Right atrium auricular region (tissue), 2 donors: ENCODE results near the gene CDX4. TPM values are rescaled to one million over a fixed set of nuclear protein-coding genes. Genes with fewer than 3 reads are reported as not detected.

Experiments used
- DNase-seq: peaks from one replicate; pipeline ENCODE4 v3.0.0-alpha.2; 2019; ENCODE audit warnings: low spot score
- H3K27ac ChIP-seq, 2 donors: fragments of 200-600 bp; sonication (generic); 1 replicate in 1 of 2; 2 replicates in 1 of 2; pipeline ENCODE4 v1.5.1; 2016 to 2019
- H3K27me3 ChIP-seq, 2 donors: fragments of 200-600 bp; sonication (generic); one replicate each; pipeline versions ENCODE4 v1.5.1 to v1.6.0; 2017 to 2019
- H3K36me3 ChIP-seq: fragments of 200-600 bp; sonication (generic); one replicate; pipeline ENCODE4 v1.5.1; 2016
- H3K4me1 ChIP-seq, 2 donors: fragments of 200-600 bp; sonication (generic); one replicate each; pipeline versions ENCODE4 v1.5.1 to v1.6.0; 2017 to 2019
- H3K4me3 ChIP-seq, 2 donors: fragments of 200-600 bp; sonication (generic); 1 replicate in 1 of 2; 2 replicates in 1 of 2; pipeline ENCODE4 v1.5.1; 2017 to 2019; ENCODE audit warnings: mild to moderate bottlenecking in 1 of 2, moderate library complexity in 1 of 2
- H3K9me3 ChIP-seq, 2 donors: fragments of 200-600 bp; sonication (generic); one replicate each; pipeline ENCODE4 v1.5.1; 2019
- CTCF ChIP-seq, 2 donors: fragments of 200-600 bp; sonication (generic); IDR thresholded peaks; one replicate each; pipeline ENCODE4 v1.5.1; 2019; ENCODE audit warnings: antibody characterized with exemption in 2 of 2
- total RNA-seq, 2 donors: library from RNA; depleted of rRNA; stranded (reverse); fragments of >200 nt; gene quantifications; one replicate each; pipeline ENCODE4 v1.1.0, GENCODE V29; 2016

The CDX4 gene
- total RNA-seq, 2 donors from 2014 or later = not detected

GRCh38 chrX:73447311-73447794 is 500 bp downstream of the CDX4 start:
- TF ChIP-seq CTCF (IDR thresholded peaks at IDR 0.05) = no peak
- DNase-seq = no peak

GRCh38 chrX:73448379-73448778 is 1.5 kb downstream of the CDX4 start:
- Histone ChIP-seq H3K9me3 (no peaks in the 10 kb centered on the region), H3K27ac (no peak overlapping the region), H3K4me1 (no peaks in the 10 kb centered on the region), H3K4me3 (peak overlapping the region in 1 of 2 donors; percentile 5), H3K27me3 (peaks cover 0 to 8% of the 10 kb centered on the region in 2 donors), H3K36me3 (no peaks in the 10 kb centered on the region)
- no peak for DNase-seq
- no peak for TF ChIP-seq CTCF (IDR thresholded peaks at IDR 0.05)

More at GRCh38 chrX:73447311-73447794, 500 bp downstream of the CDX4 start:
- Histone ChIP-seq H3K27ac (no peak overlapping the region), H3K9me3 (no peaks in the 10 kb centered on the region), H3K36me3 (no peaks in the 10 kb centered on the region), H3K4me3 (no peak overlapping the region), H3K4me1 (no peaks in the 10 kb centered on the region), H3K27me3 (peaks cover 0 to 8% of the 10 kb centered on the region in 2 donors)

GRCh38 chrX:73455171-73455570 is 8.3 kb downstream of the CDX4 start:
- Histone ChIP-seq H3K4me3 (no peak overlapping the region), H3K4me1 (no peaks in the 10 kb centered on the region), H3K27ac (no peak overlapping the region), H3K27me3 (no peaks in the 10 kb centered on the region), H3K9me3 (no peaks in the 10 kb centered on the region), H3K36me3 (no peaks in the 10 kb centered on the region)
- DNase-seq = no peak
- TF ChIP-seq CTCF (IDR thresholded peaks at IDR 0.05) = no peak

GRCh38 chrX:73457306-73457705 is 10.5 kb downstream of the CDX4 start:
- TF ChIP-seq CTCF (IDR thresholded peaks at IDR 0.05) = no peak
- no peak for DNase-seq

GRCh38 chrX:73468376-73468775 is 21.5 kb downstream of the CDX4 start:
- no peak for DNase-seq
- no peaks in the 10 kb centered on the region for H3K9me3 ChIP-seq

More at GRCh38 chrX:73457306-73457705, 10.5 kb downstream of the CDX4 start:
- Histone ChIP-seq H3K4me3 (no peak overlapping the region), H3K27me3 (no peaks in the 10 kb centered on the region), H3K9me3 (no peaks in the 10 kb centered on the region), H3K36me3 (no peaks in the 10 kb centered on the region), H3K27ac (no peak overlapping the region), H3K4me1 (no peaks in the 10 kb centered on the region)

More at GRCh38 chrX:73468376-73468775, 21.5 kb downstream of the CDX4 start:
- Histone ChIP-seq H3K27me3 (no peaks in the 10 kb centered on the region), H3K27ac (no peak overlapping the region), H3K4me1 (no peaks in the 10 kb centered on the region), H3K36me3 (no peaks in the 10 kb centered on the region), H3K4me3 (no peak overlapping the region)
- TF ChIP-seq CTCF (IDR thresholded peaks at IDR 0.05) = no peak
